Erythroblast (primary cell): Measurements from ENCODE around the gene TEAD4.

Experiments used
- GATA1 ChIP-seq: IDR thresholded peaks from 2 replicates; pipeline ENCODE4 v1.6.1; 2011; ENCODE audit warnings: low read depth, mild to moderate bottlenecking, control low read depth, low read length, moderate library complexity
- POLR2A ChIP-seq: IDR thresholded peaks from 2 replicates; pipeline ENCODE4 v1.6.1; 2011; ENCODE audit warnings: mild to moderate bottlenecking, low read length

- no peak for TF ChIP-seq POLR2A
- no peak for TF ChIP-seq GATA1
Observed at GRCh38 chr12:3012786-3013185, 53.6 kb downstream of the TEAD4 start.
